Gastrocnemius medialis (tissue), 4 donors: ENCODE results near the gene CASKIN1.
"Not testable (repeated sequence)": the region's sequence is repeated elsewhere in the genome, so short reads cannot be mapped to it uniquely, and the experiment has no call there.

Experiments
- POLR2A ChIP-seq, 2 donors: fragments of 450-650 bp; IDR thresholded peaks; one replicate each; pipeline ENCODE4 v1.6.1; 2017; ENCODE audit warnings: antibody characterized with exemption in 2 of 2, mild to moderate bottlenecking in 2 of 2, moderate library complexity in 2 of 2
- TF ChIP-seq, protein P1 (sequence below), 5 experiments: fragments of 450-650 bp in 3 of 5; fragments of 200-600 bp in 2 of 5; sonication (generic) in 2 of 5; IDR thresholded peaks in 4 of 5; conservative IDR thresholded peaks in 1 of 5; 1 replicate in 4 of 5; 2 replicates in 1 of 5; pipeline ENCODE4 v1.5.1; 2016 to 2019; ENCODE audit warnings: antibody characterized with exemption in 5 of 5, mild to moderate bottlenecking in 3 of 5, moderate library complexity in 3 of 5

DNA sequence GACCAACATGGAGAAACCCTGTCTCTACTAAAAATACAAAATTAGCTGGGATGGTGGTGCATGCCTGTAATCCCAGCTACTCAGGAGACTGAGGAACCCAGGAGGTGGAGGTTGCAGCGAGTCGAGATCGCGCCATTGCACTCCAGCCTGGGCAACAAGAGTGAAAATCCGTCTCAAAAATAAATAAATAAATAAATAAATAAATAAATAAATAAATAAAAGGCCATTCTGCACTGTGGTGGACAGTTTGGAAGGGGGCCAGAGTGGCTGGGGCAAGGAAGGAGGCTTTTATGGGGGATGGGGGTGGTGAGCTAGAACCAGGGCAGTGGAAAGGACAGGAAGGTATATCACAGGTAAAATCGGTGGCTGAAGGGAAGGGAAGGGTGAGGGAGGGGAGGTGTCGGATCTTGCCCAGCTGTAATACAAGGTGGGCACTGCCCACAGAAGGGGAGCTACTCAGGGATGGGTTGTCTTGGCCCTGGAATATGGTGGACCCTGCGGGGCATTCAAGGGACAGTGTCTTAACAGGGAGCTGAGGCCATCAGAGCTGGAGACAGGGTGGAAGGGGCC lies 6.8 kb upstream of the CASKIN1 start:
- TF ChIP-seq, protein P1, sequence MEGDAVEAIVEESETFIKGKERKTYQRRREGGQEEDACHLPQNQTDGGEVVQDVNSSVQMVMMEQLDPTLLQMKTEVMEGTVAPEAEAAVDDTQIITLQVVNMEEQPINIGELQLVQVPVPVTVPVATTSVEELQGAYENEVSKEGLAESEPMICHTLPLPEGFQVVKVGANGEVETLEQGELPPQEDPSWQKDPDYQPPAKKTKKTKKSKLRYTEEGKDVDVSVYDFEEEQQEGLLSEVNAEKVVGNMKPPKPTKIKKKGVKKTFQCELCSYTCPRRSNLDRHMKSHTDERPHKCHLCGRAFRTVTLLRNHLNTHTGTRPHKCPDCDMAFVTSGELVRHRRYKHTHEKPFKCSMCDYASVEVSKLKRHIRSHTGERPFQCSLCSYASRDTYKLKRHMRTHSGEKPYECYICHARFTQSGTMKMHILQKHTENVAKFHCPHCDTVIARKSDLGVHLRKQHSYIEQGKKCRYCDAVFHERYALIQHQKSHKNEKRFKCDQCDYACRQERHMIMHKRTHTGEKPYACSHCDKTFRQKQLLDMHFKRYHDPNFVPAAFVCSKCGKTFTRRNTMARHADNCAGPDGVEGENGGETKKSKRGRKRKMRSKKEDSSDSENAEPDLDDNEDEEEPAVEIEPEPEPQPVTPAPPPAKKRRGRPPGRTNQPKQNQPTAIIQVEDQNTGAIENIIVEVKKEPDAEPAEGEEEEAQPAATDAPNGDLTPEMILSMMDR (IDR thresholded peaks at IDR 0.05 in 4 of 5, conservative IDR thresholded peaks at IDR 0.05 in 1 of 5): not testable (repeated sequence)
- not testable (repeated sequence) for TF ChIP-seq POLR2A (IDR thresholded peaks at IDR 0.05)
